Measurements from ENCODE around the gene PFKFB3. TPM values are rescaled to one million over a fixed set of nuclear protein-coding genes. Genes with fewer than 3 reads are reported as not detected.
"Not testable (repeated sequence)": the region's sequence is repeated elsewhere in the genome, so short reads cannot be mapped to it uniquely, and the experiment has no call there.

PFKFB3 gene
- total RNA-seq, 1 donor from 2014 or later: 14.1 TPM

- peaks cover 45% of the 10 kb centered on the region for H3K4me1 ChIP-seq
- no peaks in the 10 kb centered on the region for H3K27me3 ChIP-seq (ENCODE audit: low read depth)
- intact Hi-C loops (cut with micrococcal nuclease): no loop called here
- peak overlapping the region; percentile 97 for H3K27ac ChIP-seq (replicated peaks)
- no peaks in the 10 kb centered on the region for H3K9me3 ChIP-seq (replicated peaks)
- no peak for TF ChIP-seq CTCF (IDR thresholded peaks at IDR 0.05; ENCODE audit: borderline replicate concordance)
- peak overlapping the region; percentile 85 for H3K4me3 ChIP-seq
- peaks cover 9% of the 10 kb centered on the region for H3K36me3 ChIP-seq
- DNase-seq: no peak
Observed at GRCh38 chr10:6162589-6163356, 40.0 kb upstream of the PFKFB3 start.

- Histone ChIP-seq H3K27ac (replicated peaks) (peak overlapping the region; percentile 97), H3K36me3 (peaks cover 9% of the 10 kb centered on the region), H3K4me3 (peak overlapping the region; percentile 85), H3K4me1 (peaks cover 51% of the 10 kb centered on the region), H3K27me3 (ENCODE audit: low read depth) (no peaks in the 10 kb centered on the region), H3K9me3 (replicated peaks) (no peaks in the 10 kb centered on the region)
- intact Hi-C loops (cut with micrococcal nuclease): no loop called here
- no peak for TF ChIP-seq CTCF (IDR thresholded peaks at IDR 0.05; ENCODE audit: borderline replicate concordance)
- peak; percentile 91 for DNase-seq
Observed at GRCh38 chr10:6163364-6164270, 39.1 kb upstream of the PFKFB3 start.

- H3K4me1 ChIP-seq: peaks cover 56% of the 10 kb centered on the region
- TF ChIP-seq CTCF (IDR thresholded peaks at IDR 0.05; ENCODE audit: borderline replicate concordance): no peak
- intact Hi-C loops (cut with micrococcal nuclease): no loop called here
Observed at GRCh38 chr10:6164271-6165095, 38.2 kb upstream of the PFKFB3 start.

GRCh38 chr10:6165221-6165725 lies 37.5 kb upstream of the PFKFB3 start:
- Histone ChIP-seq H3K4me3 (peak overlapping the region; percentile 85), H3K4me1 (peaks cover 63% of the 10 kb centered on the region), H3K36me3 (peaks cover 9% of the 10 kb centered on the region), H3K27me3 (ENCODE audit: low read depth) (no peaks in the 10 kb centered on the region), H3K9me3 (replicated peaks) (no peaks in the 10 kb centered on the region), H3K27ac (replicated peaks) (peak overlapping the region; percentile 97)
- no peak for TF ChIP-seq CTCF (IDR thresholded peaks at IDR 0.05; ENCODE audit: borderline replicate concordance)
- intact Hi-C loops (cut with micrococcal nuclease): no loop called here
- DNase-seq: no peak

More at GRCh38 chr10:6164271-6165095, 38.2 kb upstream of the PFKFB3 start:
- Histone ChIP-seq H3K27me3 (ENCODE audit: low read depth) (no peaks in the 10 kb centered on the region), H3K36me3 (peaks cover 9% of the 10 kb centered on the region), H3K4me3 (peak overlapping the region; percentile 85), H3K27ac (replicated peaks) (peak overlapping the region; percentile 97), H3K9me3 (replicated peaks) (no peaks in the 10 kb centered on the region)
- no peak for DNase-seq

- Histone ChIP-seq H3K27ac (replicated peaks) (peak overlapping the region; percentile 34), H3K4me1 (peaks cover 70% of the 10 kb centered on the region)
- H3K4me3 ChIP-seq; DNase-seq; intact Hi-C loops (cut with micrococcal nuclease); H3K36me3 ChIP-seq; H3K9me3 ChIP-seq (replicated peaks); H3K27me3 ChIP-seq (ENCODE audit: low read depth): not testable (repeated sequence)
Observed at GRCh38 chr10:6165933-6166332, 36.8 kb upstream of the PFKFB3 start.

Data from left ventricle myocardium inferior (tissue), 1 donor.